Loucy (cell line): ENCODE data around the gene POP4.

Experiments
- H2AFZ ChIP-seq: fragments of 200-600 bp; sonication (generic); 2 replicates; pipeline ENCODE4 v1.6.0; 2016; ENCODE audit warnings: antibody characterized with exemption, mild to moderate bottlenecking, low read length, moderate library complexity
- H3F3A ChIP-seq: fragments of 200-600 bp; 2 replicates; pipeline ENCODE4 v1.6.0; 2016; ENCODE audit warnings: antibody characterized with exemption, low read depth, mild to moderate bottlenecking
- H3K27me3 ChIP-seq: fragments of 200-600 bp; sonication (generic); 2 replicates; pipeline ENCODE4 v1.6.1; 2014; ENCODE audit warnings: low read length, mild to moderate bottlenecking; ENCODE audit not compliant: insufficient read depth, poor library complexity, severe bottlenecking
- H3K36me3 ChIP-seq: fragments of 200-600 bp; sonication (generic); 2 replicates; pipeline ENCODE4 v1.6.1; 2016; ENCODE audit warnings: low read length; ENCODE audit not compliant: insufficient read depth
- H3K4me1 ChIP-seq: fragments of 200-600 bp; sonication (generic); 2 replicates; pipeline ENCODE4 v1.5.1; 2014; ENCODE audit warnings: low read length, mild to moderate bottlenecking; ENCODE audit not compliant: insufficient read depth, poor library complexity, severe bottlenecking
- H3K4me2 ChIP-seq: fragments of 200-600 bp; sonication (generic); 2 replicates; pipeline ENCODE4 v1.6.0; 2014; ENCODE audit warnings: antibody characterized with exemption, low read length, low read depth, mild to moderate bottlenecking; ENCODE audit not compliant: poor library complexity, severe bottlenecking
- H3K4me3 ChIP-seq: fragments of 200-600 bp; sonication (generic); 2 replicates; pipeline ENCODE4 v1.5.1; 2014; ENCODE audit warnings: low read length, mild to moderate bottlenecking, mixed read lengths; ENCODE audit not compliant: poor library complexity, severe bottlenecking
- H3K79me2 ChIP-seq: fragments of 200-600 bp; sonication (generic); 2 replicates; pipeline ENCODE4 v1.6.1; 2014; ENCODE audit warnings: low read length; ENCODE audit not compliant: insufficient read depth
- H3K9ac ChIP-seq: fragments of 200-600 bp; sonication (generic); 2 replicates; pipeline ENCODE4 v1.6.0; 2014; ENCODE audit warnings: mild to moderate bottlenecking, low read depth, low read length, moderate library complexity; ENCODE audit not compliant: poor library complexity, severe bottlenecking
- H3K9me2 ChIP-seq: fragments of 200-600 bp; sonication (generic); replicated peaks from 2 replicates; pipeline ENCODE4 v1.6.1; 2016; ENCODE audit warnings: low read depth, low read length, mixed read lengths
- H3K9me3 ChIP-seq: fragments of 200-600 bp; sonication (generic); 2 replicates; pipeline ENCODE4 v1.6.1; 2014; ENCODE audit warnings: mild to moderate bottlenecking, antibody characterized with exemption, low read length, low read depth; ENCODE audit not compliant: insufficient read depth
- H4K20me1 ChIP-seq: fragments of 200-600 bp; sonication (generic); 2 replicates; pipeline ENCODE4 v1.6.0; 2014; ENCODE audit warnings: antibody characterized with exemption, low read length, mild to moderate bottlenecking; ENCODE audit not compliant: insufficient read depth, poor library complexity, severe bottlenecking
- EZH2phosphoT487 ChIP-seq: fragments of 200-600 bp; IDR thresholded peaks from 2 replicates; pipeline ENCODE4 v1.6.1; 2018; ENCODE audit warnings: antibody characterized with exemption, mild to moderate bottlenecking, moderate library complexity, borderline replicate concordance
- TF ChIP-seq, protein P1 (sequence below): fragments of 200-600 bp; sonication (generic); conservative IDR thresholded peaks from 2 replicates; pipeline ENCODE4 v1.5.1; 2014; ENCODE audit warnings: mild to moderate bottlenecking, antibody characterized with exemption, low read length

The POP4 gene

DNA sequence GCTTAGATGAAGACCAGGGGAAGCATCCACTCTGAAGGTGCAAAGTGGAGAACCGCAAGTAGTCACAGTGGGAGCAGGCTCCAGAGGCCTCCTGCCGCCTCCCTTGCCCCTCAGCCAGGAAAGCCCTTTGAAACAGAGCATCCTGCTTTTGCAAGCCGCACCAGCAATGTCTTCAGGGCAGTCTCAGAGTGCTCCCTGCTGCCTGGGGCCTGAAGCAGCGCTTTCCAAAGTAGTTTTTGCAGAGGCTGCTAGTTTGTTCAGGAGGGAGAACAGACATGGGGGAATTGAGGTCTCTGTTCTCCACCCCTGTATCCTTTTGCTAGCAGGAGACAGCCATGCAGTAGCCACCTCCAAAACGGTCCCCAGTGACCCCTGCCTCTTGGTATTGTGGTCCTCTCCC, 15.8 kb upstream of the POP4 start:
- H3K4me2 ChIP-seq, result no peak overlapping the region
- no peak overlapping the region for H3K9ac ChIP-seq
- no peak overlapping the region for H3K4me3 ChIP-seq
- H3K36me3 ChIP-seq, result no peaks in the 10 kb centered on the region
- no peaks in the 10 kb centered on the region for H3K9me3 ChIP-seq
- H3F3A ChIP-seq, result no peaks in the 10 kb centered on the region
- no peaks in the 10 kb centered on the region for H3K9me2 ChIP-seq
- no peak overlapping the region for H2AFZ ChIP-seq
- peaks cover 6% of the 10 kb centered on the region for H3K4me1 ChIP-seq
- H4K20me1 ChIP-seq, result no peaks in the 10 kb centered on the region
- H3K79me2 ChIP-seq, result no peaks in the 10 kb centered on the region
- no peak for TF ChIP-seq EZH2phosphoT487
- TF ChIP-seq, protein P1, sequence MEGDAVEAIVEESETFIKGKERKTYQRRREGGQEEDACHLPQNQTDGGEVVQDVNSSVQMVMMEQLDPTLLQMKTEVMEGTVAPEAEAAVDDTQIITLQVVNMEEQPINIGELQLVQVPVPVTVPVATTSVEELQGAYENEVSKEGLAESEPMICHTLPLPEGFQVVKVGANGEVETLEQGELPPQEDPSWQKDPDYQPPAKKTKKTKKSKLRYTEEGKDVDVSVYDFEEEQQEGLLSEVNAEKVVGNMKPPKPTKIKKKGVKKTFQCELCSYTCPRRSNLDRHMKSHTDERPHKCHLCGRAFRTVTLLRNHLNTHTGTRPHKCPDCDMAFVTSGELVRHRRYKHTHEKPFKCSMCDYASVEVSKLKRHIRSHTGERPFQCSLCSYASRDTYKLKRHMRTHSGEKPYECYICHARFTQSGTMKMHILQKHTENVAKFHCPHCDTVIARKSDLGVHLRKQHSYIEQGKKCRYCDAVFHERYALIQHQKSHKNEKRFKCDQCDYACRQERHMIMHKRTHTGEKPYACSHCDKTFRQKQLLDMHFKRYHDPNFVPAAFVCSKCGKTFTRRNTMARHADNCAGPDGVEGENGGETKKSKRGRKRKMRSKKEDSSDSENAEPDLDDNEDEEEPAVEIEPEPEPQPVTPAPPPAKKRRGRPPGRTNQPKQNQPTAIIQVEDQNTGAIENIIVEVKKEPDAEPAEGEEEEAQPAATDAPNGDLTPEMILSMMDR, result no peak
- H3K27me3 ChIP-seq, result no peaks in the 10 kb centered on the region

GRCh38 chr19:29591670-29592069, 14.4 kb upstream of the POP4 start:
- H3K9ac ChIP-seq, result no peak overlapping the region
- no peak for TF ChIP-seq EZH2phosphoT487
- TF ChIP-seq, protein P1, result no peak
- no peak overlapping the region for H3K4me2 ChIP-seq
- H3K9me3 ChIP-seq, result no peaks in the 10 kb centered on the region
- no peaks in the 10 kb centered on the region for H3K79me2 ChIP-seq
- no peaks in the 10 kb centered on the region for H4K20me1 ChIP-seq
- no peak overlapping the region for H2AFZ ChIP-seq
- no peaks in the 10 kb centered on the region for H3K27me3 ChIP-seq
- no peaks in the 10 kb centered on the region for H3K9me2 ChIP-seq
- peaks cover 6% of the 10 kb centered on the region for H3K4me1 ChIP-seq
- no peak overlapping the region for H3K4me3 ChIP-seq
- no peaks in the 10 kb centered on the region for H3K36me3 ChIP-seq
- no peaks in the 10 kb centered on the region for H3F3A ChIP-seq

- Histone ChIP-seq H3K4me2 (no peak overlapping the region), H3K36me3 (no peaks in the 10 kb centered on the region), H3K27me3 (no peaks in the 10 kb centered on the region), H3F3A (no peaks in the 10 kb centered on the region), H2AFZ (no peak overlapping the region), H3K9me3 (no peaks in the 10 kb centered on the region), H3K9me2 (no peaks in the 10 kb centered on the region), H3K4me1 (no peaks in the 10 kb centered on the region), H3K79me2 (no peaks in the 10 kb centered on the region), H3K9ac (no peak overlapping the region), H3K4me3 (no peak overlapping the region), H4K20me1 (no peaks in the 10 kb centered on the region)
- TF ChIP-seq EZH2phosphoT487, result no peak
- TF ChIP-seq, protein P1, result no peak
These were observed 12.2 kb upstream of the POP4 start for GRCh38 chr19:29593869-29594268.
